GM12891 (cell line): ENCODE data around the gene NDUFAF8.

Source experiments
- DNase-seq: peaks from one replicate; pipeline ENCODE4 v3.0.0; 2011; ENCODE audit warnings: low spot score; ENCODE audit not compliant: insufficient read length
- FAIRE-seq: peaks from 2 replicates; lab custom pipeline; 2011; peaks lifted over from hg19 to GRCh38; lab: Jason Lieb, UNC
- PAX5 ChIP-seq: IDR thresholded peaks from 2 replicates; pipeline ENCODE4 v1.6.1; 2011; ENCODE audit warnings: low read length, moderate library complexity, mild to moderate bottlenecking; ENCODE audit not compliant: insufficient read depth, severe bottlenecking
- POLR2A ChIP-seq: IDR thresholded peaks from 2 replicates; pipeline ENCODE4 v1.6.1; 2011; ENCODE audit warnings: low read depth, low read length, control low read depth
- POLR2AphosphoS5 ChIP-seq: IDR thresholded peaks from 2 replicates; pipeline ENCODE4 v1.6.1; 2011; ENCODE audit warnings: low read depth, low read length, control low read depth
- POU2F2 ChIP-seq: IDR thresholded peaks from 2 replicates; pipeline ENCODE4 v1.6.1; 2011; ENCODE audit warnings: low read depth, mild to moderate bottlenecking, control low read depth, low read length, moderate library complexity
- SPI1 ChIP-seq: IDR thresholded peaks from 2 replicates; pipeline ENCODE4 v1.6.1; 2011; ENCODE audit warnings: low read depth, low read length, control low read depth
- TAF1 ChIP-seq: IDR thresholded peaks from 2 replicates; pipeline ENCODE4 v1.6.1; 2011; ENCODE audit warnings: low read depth, low read length, control low read depth

NDUFAF8 gene

GRCh38 chr17:81243333-81243664 is 4.2 kb downstream of the NDUFAF8 start:
- TF ChIP-seq TAF1 (no peak), POU2F2 (no peak), POLR2A (no peak), POLR2AphosphoS5 (no peak), PAX5 (no peak), SPI1 (no peak)
- FAIRE-seq (no peak), DNase-seq (no peak)

- FAIRE-seq, result no peak
- DNase-seq, result no peak
- TF ChIP-seq TAF1 (no peak), POLR2A (no peak; the same call in 1 of the 2 replicates), SPI1 (no peak), PAX5 (no peak), POLR2AphosphoS5 (0 out of 2 replicates have a peak, but pooled peaks have one; percentile 46)
These were observed 5.4 kb downstream of the NDUFAF8 start for GRCh38 chr17:81244358-81245023.

- FAIRE-seq, result peak; percentile 81
- DNase-seq, result peak; percentile 66
- TF ChIP-seq PAX5, result peak; percentile 96
- no peak for TF ChIP-seq SPI1
- TF ChIP-seq POLR2A, result no peak; the same call in 1 of the 2 replicates
- TF ChIP-seq POLR2AphosphoS5, result 0 out of 2 replicates have a peak, but pooled peaks have one; percentile 26
- TF ChIP-seq TAF1, result no peak
- peak; percentile 42; the same call in 1 of the 2 replicates for TF ChIP-seq POU2F2
These were observed 6.0 kb downstream of the NDUFAF8 start for GRCh38 chr17:81245024-81245664.

GRCh38 chr17:81245665-81246342 is 6.7 kb downstream of the NDUFAF8 start:
- DNase-seq, result no peak
- FAIRE-seq, result no peak
- TF ChIP-seq SPI1, result no peak
- TF ChIP-seq TAF1, result no peak
- TF ChIP-seq PAX5, result no peak
- no peak for TF ChIP-seq POLR2AphosphoS5
- TF ChIP-seq POLR2A, result no peak; the same call in 1 of the 2 replicates
- TF ChIP-seq POU2F2, result no peak

- no peak for FAIRE-seq
- TF ChIP-seq TAF1 (no peak), POLR2A (no peak), SPI1 (no peak), POU2F2 (no peak), PAX5 (no peak), POLR2AphosphoS5 (no peak)
These were observed 7.2 kb downstream of the NDUFAF8 start for GRCh38 chr17:81246343-81246670.

GRCh38 chr17:81246679-81247338 is 7.7 kb downstream of the NDUFAF8 start:
- FAIRE-seq (no peak), DNase-seq (no peak)
- TF ChIP-seq POLR2AphosphoS5, result peak; percentile 49; the same call in 1 of the 2 replicates
- TF ChIP-seq PAX5, result no peak

More at GRCh38 chr17:81246343-81246670, 7.2 kb downstream of the NDUFAF8 start:
- DNase-seq, result no peak

- no peak for FAIRE-seq
- DNase-seq, result no peak
- TF ChIP-seq PAX5 (no peak), POU2F2 (no peak), SPI1 (no peak), POLR2A (no peak; the same call in 1 of the 2 replicates), TAF1 (no peak), POLR2AphosphoS5 (no peak)
These were observed 8.3 kb downstream of the NDUFAF8 start for GRCh38 chr17:81247339-81247990.

GRCh38 chr17:81248649-81249048 is 9.5 kb downstream of the NDUFAF8 start:
- no peak for DNase-seq
- TF ChIP-seq TAF1 (no peak), POLR2AphosphoS5 (no peak), POU2F2 (no peak), PAX5 (no peak), SPI1 (no peak)
- no peak for FAIRE-seq
